ENCODE data around the gene KIF1B.

The KIF1B gene

DNA sequence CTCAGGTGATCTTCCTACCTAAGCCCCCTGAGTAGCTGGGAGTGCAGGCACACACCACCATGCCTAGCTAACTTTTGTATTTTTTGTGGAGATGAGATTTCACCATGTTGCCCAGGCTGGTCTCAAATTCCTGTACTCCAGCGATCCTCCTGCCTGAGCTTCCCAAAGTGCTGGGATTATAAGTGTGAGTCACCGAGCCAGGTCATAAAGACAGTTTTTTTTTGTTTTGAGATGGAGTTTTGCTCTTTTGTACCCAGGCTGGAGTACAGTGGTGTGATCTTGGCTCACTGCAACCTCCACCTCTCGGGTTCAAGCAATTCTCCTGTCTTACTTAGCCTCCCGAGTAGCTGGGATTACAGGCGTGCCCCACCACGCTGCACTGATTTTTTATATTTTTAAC lies 42.1 kb downstream of the KIF1B start:
- Histone ChIP-seq H3F3A (ENCODE audit: insufficient read depth, low read length) (no peaks in the 10 kb centered on the region), H3K79me2 (ENCODE audit: insufficient read depth, low read length) (no peaks in the 10 kb centered on the region), H3K27me3 (ENCODE audit: insufficient read depth, low read length) (no peaks in the 10 kb centered on the region), H3K9me3 (ENCODE audit: low read length) (no peaks in the 10 kb centered on the region), H2AFZ (ENCODE audit: low read length) (no peak overlapping the region), H4K20me1 (ENCODE audit: insufficient read depth, low read length) (no peaks in the 10 kb centered on the region), H3K36me3 (ENCODE audit: insufficient read depth, low read length) (no peaks in the 10 kb centered on the region), H3K27ac (ENCODE audit: low read depth, low read length, poor library complexity, severe bottlenecking) (no peak overlapping the region), H3K4me3 (ENCODE audit: low read depth, low read length, poor library complexity, severe bottlenecking) (no peak overlapping the region), H3K4me1 (ENCODE audit: insufficient read depth, low read length, severe bottlenecking) (no peaks in the 10 kb centered on the region), H3K9me2 (ENCODE audit: low read depth, low read length) (no peaks in the 10 kb centered on the region), H3K9ac (ENCODE audit: low read length) (no peak overlapping the region), H3K4me2 (ENCODE audit: low read length) (no peak overlapping the region)
- TF ChIP-seq EZH2 (IDR thresholded peaks at IDR 0.05; ENCODE audit: borderline replicate concordance, low read length): no peak
- TF ChIP-seq, protein P1, sequence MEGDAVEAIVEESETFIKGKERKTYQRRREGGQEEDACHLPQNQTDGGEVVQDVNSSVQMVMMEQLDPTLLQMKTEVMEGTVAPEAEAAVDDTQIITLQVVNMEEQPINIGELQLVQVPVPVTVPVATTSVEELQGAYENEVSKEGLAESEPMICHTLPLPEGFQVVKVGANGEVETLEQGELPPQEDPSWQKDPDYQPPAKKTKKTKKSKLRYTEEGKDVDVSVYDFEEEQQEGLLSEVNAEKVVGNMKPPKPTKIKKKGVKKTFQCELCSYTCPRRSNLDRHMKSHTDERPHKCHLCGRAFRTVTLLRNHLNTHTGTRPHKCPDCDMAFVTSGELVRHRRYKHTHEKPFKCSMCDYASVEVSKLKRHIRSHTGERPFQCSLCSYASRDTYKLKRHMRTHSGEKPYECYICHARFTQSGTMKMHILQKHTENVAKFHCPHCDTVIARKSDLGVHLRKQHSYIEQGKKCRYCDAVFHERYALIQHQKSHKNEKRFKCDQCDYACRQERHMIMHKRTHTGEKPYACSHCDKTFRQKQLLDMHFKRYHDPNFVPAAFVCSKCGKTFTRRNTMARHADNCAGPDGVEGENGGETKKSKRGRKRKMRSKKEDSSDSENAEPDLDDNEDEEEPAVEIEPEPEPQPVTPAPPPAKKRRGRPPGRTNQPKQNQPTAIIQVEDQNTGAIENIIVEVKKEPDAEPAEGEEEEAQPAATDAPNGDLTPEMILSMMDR (IDR thresholded peaks at IDR 0.05; ENCODE audit: low read length): no peak

DNA sequence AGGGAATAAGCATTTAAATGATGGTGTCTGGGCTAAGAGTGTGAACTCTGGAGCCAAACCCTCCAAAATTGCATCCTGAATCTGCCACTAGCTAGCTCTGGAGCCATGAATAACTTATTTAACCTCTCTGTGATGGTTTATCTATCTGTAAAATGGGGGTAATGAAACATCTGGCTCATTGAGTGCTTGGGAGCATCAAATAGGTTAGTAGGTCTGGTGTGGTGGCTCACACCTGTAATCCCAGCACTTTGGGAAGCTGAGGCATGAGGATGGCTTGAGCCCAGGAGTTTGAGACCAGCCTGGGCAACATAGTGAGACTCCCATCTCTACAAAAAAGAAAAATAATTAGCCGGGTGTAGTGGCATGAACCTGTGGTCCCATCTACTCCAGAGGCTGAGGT lies 42.8 kb downstream of the KIF1B start:
- TF ChIP-seq, protein P1 (IDR thresholded peaks at IDR 0.05; ENCODE audit: low read length): no peak
- TF ChIP-seq EZH2 (IDR thresholded peaks at IDR 0.05; ENCODE audit: borderline replicate concordance, low read length): no peak

DNA sequence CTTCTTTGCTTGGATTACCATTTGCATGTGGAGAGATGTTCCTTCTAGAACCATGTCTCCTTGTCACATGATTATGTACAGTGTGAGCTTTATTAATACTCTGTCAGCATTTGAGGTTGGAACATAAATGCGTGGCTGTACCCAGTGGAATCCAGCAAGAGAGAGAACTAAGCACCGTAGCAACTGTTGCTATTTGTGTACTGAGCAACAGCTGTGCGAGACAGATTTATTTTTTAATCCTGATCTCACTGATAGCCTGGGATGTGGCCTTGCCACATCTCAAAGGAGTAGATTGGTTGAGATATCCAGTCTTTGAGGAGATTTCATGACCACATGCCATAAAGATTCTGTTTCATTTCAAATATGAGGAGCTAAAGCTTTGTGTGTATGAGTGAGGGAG lies 43.4 kb downstream of the KIF1B start:
- no peaks in the 10 kb centered on the region for H3K9me2 ChIP-seq (ENCODE audit: low read depth, low read length)
- H3K4me3 ChIP-seq (ENCODE audit: low read depth, low read length, poor library complexity, severe bottlenecking): no peak overlapping the region
- H3K27me3 ChIP-seq (ENCODE audit: insufficient read depth, low read length): no peaks in the 10 kb centered on the region
- no peak overlapping the region for H3K27ac ChIP-seq (ENCODE audit: low read depth, low read length, poor library complexity, severe bottlenecking)
- H3K9me3 ChIP-seq (ENCODE audit: low read length): no peaks in the 10 kb centered on the region
- H3F3A ChIP-seq (ENCODE audit: insufficient read depth, low read length): no peaks in the 10 kb centered on the region
- H3K9ac ChIP-seq (ENCODE audit: low read length): no peak overlapping the region
- no peak overlapping the region for H3K4me2 ChIP-seq (ENCODE audit: low read length)
- H3K36me3 ChIP-seq (ENCODE audit: insufficient read depth, low read length): no peaks in the 10 kb centered on the region
- no peak overlapping the region for H2AFZ ChIP-seq (ENCODE audit: low read length)
- no peaks in the 10 kb centered on the region for H3K79me2 ChIP-seq (ENCODE audit: insufficient read depth, low read length)
- no peaks in the 10 kb centered on the region for H4K20me1 ChIP-seq (ENCODE audit: insufficient read depth, low read length)
- no peaks in the 10 kb centered on the region for H3K4me1 ChIP-seq (ENCODE audit: insufficient read depth, low read length, severe bottlenecking)
- no peak for TF ChIP-seq EZH2 (IDR thresholded peaks at IDR 0.05; ENCODE audit: borderline replicate concordance, low read length)
- TF ChIP-seq, protein P1 (IDR thresholded peaks at IDR 0.05; ENCODE audit: low read length): no peak

More for the DNA sequence above, 42.8 kb downstream of the KIF1B start:
- Histone ChIP-seq H3K27ac (ENCODE audit: low read depth, low read length, poor library complexity, severe bottlenecking) (no peak overlapping the region), H3K9ac (ENCODE audit: low read length) (no peak overlapping the region), H2AFZ (ENCODE audit: low read length) (no peak overlapping the region), H3K9me3 (ENCODE audit: low read length) (no peaks in the 10 kb centered on the region), H3K36me3 (ENCODE audit: insufficient read depth, low read length) (no peaks in the 10 kb centered on the region), H3K4me2 (ENCODE audit: low read length) (no peak overlapping the region), H3K9me2 (ENCODE audit: low read depth, low read length) (no peaks in the 10 kb centered on the region), H3K27me3 (ENCODE audit: insufficient read depth, low read length) (no peaks in the 10 kb centered on the region), H3K4me1 (ENCODE audit: insufficient read depth, low read length, severe bottlenecking) (no peaks in the 10 kb centered on the region), H3F3A (ENCODE audit: insufficient read depth, low read length) (no peaks in the 10 kb centered on the region), H3K4me3 (ENCODE audit: low read depth, low read length, poor library complexity, severe bottlenecking) (no peak overlapping the region), H3K79me2 (ENCODE audit: insufficient read depth, low read length) (no peaks in the 10 kb centered on the region), H4K20me1 (ENCODE audit: insufficient read depth, low read length) (no peaks in the 10 kb centered on the region)

Data from OCI-LY1 (cell line).